DMS53 treated with DMSO at 0.1 percent for 48 hours (cell line): ENCODE data around the gene PRADC1.

Experiments used
- DNase-seq: peaks from one replicate; lab custom pipeline; 2025; ENCODE audit not compliant: unreplicated experiment; lab: John Stamatoyannopoulos, UW

PRADC1 gene

GRCh38 chr2:73238149-73238548 lies 5.1 kb upstream of the PRADC1 start:
- DNase-seq: no peak

- no peak for DNase-seq
Measured at GRCh38 chr2:73237168-73237567, 4.1 kb upstream of the PRADC1 start.

DNA sequence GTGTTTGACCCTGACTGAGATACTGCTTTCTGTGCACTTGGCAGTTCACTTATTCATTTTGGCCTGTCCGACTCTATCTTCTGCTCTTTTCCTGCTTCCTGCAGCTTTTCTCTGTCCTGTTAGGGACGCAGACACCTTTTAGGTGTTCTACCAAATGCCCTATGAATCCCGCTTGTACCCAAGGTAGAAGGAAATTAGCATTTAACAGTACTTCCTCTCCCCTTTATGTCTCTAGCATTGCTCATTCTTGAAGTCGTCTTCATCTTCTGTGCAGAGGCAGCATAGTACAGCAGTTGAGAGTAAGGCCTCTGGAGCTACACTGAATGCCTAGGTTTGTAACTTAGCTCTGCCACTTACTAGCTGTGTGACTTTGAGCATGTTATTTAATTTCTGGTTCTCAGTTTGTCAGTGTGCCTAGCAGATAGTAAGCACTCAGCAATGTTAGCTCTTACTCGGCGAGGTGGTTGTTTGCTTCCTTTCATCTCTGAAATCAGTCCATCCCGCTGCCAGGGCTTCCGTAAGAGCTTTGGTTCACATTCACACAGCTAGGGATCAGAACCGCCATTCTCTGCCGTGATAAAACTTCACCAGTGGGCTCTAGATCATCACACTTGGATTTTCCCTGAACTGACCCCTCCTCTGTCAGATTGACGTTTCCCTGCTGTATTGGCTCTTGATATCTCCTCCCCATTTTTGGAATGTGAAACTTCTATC lies 2.4 kb upstream of the PRADC1 start:
- DNase-seq: no peak

DNA sequence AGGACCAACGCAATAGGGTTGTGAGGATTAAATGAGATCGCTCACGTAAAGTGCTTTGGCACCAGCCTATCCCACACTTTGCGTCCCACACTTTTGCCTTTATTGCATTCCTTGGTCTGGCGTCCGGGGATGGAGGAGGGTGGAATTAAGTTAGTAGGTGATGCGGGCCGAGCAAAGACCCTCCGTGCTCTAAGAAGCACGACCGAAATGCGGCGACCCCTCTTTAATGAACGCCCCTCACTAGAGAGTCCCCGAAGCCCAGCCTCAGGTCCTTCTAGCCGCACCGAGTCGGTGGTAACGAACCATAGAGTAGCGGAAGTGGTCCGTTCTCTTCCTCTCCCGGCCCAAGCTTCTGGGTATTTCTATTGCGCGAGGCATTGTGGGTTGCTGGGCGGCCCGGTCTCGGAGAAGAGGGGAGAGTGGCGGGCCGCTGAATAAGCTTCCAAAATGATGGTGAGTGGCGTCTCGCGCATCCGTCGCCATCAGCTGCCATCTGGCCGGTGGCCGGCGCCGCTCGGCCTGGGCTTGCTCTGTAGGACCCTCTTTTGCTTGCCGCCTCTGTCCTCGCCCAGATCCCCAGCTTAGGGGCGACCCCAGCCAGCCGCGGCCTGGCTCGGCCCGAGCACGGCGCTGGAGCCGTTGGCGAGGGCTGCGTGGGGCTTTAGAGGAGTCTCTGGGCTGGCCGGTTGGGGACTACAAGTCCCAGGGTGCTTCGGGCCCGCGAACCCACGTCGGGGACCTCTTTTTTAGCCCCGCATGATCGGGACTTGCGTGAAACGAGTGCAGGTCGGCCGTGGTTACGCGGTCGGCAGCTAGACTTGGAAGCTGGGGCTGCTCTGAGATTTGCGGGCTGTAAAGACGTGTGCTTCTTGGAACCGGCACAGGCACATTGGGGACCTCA lies 1.1 kb upstream of the PRADC1 start, which contains the start of gene CCT7:
TSS of gene CCT7 (plus strand) at position 377 of the 901 bp plus-strand sequence. CDS start at position 448, 71 bp downstream.
- DNase-seq: peak; percentile 86

- no peak for DNase-seq
Measured at GRCh38 chr2:73232403-73233153, 461 bp downstream of the PRADC1 start.

- DNase-seq: no peak
Measured at GRCh38 chr2:73228631-73229030, 4.4 kb downstream of the PRADC1 start.

GRCh38 chr2:73227086-73227485 lies 6.0 kb downstream of the PRADC1 start:
- no peak for DNase-seq

DNA sequence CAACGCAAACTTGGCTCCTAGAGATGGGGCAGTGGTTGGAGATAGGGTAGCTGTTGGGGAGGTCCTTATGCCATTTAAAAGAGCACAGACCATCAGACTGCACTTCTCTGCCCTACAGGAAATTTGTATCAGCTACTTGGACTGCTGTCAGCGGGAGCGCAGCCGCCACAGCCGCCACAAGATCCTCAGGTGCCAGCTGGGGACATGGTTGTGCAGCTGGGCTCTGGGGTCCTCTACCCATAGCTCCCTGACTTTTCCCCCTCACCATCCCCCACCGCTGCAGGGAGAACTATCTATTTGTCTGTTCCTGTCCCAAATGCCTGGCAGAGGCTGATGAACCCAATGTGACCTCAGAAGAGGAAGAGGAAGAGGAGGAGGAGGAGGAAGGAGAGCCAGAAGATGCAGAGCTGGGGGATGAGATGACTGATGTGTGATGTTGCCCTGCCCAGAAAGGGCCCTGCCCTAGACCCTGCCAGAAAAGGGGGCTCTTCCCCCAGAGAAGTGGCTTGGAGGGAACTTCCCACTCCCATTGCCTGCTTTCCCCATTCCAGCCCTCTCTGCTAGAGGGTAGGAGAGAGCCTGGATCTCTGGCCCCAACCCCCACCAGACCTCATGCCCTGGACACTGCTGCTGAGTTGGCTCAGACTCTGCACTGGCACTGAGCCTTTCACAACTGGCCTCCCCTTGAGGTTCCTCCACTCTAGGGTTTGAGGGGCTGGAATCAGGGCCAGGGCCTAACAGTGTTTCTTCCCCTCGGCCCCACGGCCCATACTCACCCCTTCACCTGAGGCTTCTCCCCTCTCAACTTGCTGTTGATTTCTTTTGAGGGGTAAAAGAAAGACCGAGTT lies 7.3 kb downstream of the PRADC1 start:
- no peak for DNase-seq

DNA sequence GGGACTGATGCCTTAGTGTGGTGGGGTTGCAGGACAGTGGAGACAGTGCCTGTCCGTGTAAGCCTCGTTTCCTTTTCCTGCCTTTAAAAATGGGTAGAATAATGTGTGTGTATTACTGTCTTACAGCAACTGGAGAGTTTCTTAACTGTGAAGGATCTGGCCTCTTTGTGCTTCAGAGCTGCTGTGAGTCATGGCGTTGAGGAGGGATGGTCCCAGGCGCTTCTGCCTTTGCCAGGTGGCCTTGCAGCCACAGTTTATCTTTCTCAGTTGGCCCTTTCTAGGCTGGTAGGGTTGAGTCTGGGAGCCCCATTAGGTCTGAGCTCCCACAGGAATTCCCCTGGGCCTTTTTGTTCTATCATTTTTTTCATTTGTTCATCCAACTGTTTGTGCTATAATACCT lies 9.2 kb downstream of the PRADC1 start:
- no peak for DNase-seq

- no peak for DNase-seq
Measured at GRCh38 chr2:73218298-73218697, 14.7 kb downstream of the PRADC1 start.

- DNase-seq: no peak
Measured at GRCh38 chr2:73217826-73218225, 15.2 kb downstream of the PRADC1 start.

- no peak for DNase-seq
Measured at GRCh38 chr2:73217160-73217559, 15.9 kb downstream of the PRADC1 start.

- DNase-seq: no peak
Measured at GRCh38 chr2:73215254-73215653, 17.8 kb downstream of the PRADC1 start.

GRCh38 chr2:73214120-73215035 lies 18.7 kb downstream of the PRADC1 start, which contains the start of gene SMYD5:
SMYD5 (plus strand) TSS chr2:73214245; CDS start chr2:73214267, 22 bp downstream.
- peak; percentile 47 for DNase-seq

- peak; percentile 64 for DNase-seq
Measured at GRCh38 chr2:73212448-73213176, 20.4 kb downstream of the PRADC1 start.

DNA sequence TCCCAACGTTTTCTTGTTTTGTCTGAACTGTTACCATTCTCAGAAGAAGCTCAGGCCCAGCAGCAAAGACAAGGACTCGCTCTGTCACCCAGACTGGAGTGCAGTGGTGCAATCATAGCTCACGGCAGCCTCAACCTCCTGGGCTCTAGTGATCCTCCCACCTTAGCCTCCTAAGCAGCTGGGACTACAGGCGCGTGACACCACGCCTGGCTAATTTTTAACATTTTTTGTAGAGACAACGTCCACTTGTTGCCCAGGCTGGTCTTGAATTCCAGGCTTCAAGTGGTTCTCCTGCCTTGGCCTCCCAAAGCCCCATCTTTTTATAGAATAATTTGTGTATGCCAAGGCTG lies 21.0 kb downstream of the PRADC1 start:
- DNase-seq: no peak

GRCh38 chr2:73210696-73211095 lies 22.3 kb downstream of the PRADC1 start:
- DNase-seq: no peak

- no peak for DNase-seq
Measured at GRCh38 chr2:73210019-73210418, 23.0 kb downstream of the PRADC1 start.

DNA sequence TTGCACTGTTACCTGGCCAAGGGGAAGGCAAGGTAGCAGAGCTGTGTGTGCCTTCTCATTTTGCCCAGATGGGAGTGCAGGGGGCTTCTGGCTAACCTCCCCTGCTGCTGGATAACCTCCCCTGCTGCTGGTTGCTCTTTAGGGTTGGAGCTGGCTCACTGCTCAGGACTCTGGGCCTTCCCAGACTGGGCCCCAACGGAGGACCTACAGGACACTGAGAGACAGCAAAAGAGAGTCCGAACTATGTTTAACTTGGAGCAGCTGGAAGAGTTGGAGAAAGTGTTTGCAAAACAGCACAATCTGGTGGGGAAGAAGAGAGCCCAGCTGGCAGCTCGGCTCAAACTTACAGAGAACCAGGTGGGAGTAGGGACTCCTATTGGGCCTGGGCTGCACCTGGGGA lies 24.8 kb downstream of the PRADC1 start:
- no peak for DNase-seq
